Sigmoid colon (tissue), 7 donors: ENCODE measurements around the gene SPATC1L. TPM values are rescaled to one million over a fixed set of nuclear protein-coding genes. Genes with fewer than 3 reads are reported as not detected.

Experiments used
- DNase-seq: peaks from one replicate; pipeline ENCODE4 v3.0.0-alpha.2; 2019
- H3K27ac ChIP-seq, 4 donors: fragments of 200-600 bp; sonication (generic); one replicate each; pipeline ENCODE4 v1.5.1; 2016 to 2019; ENCODE audit warnings: mild to moderate bottlenecking in 1 of 4
- H3K27me3 ChIP-seq, 3 donors: fragments of 200-600 bp; sonication (generic); one replicate each; pipeline ENCODE4 v1.5.1; 2019; ENCODE audit warnings: mild to moderate bottlenecking in 1 of 3
- H3K36me3 ChIP-seq, 4 donors: fragments of 200-600 bp; sonication (generic); one replicate each; pipeline ENCODE4 v1.5.1; 2016 to 2019
- H3K4me1 ChIP-seq, 4 donors: fragments of 200-600 bp; sonication (generic); one replicate each; pipeline ENCODE4 v1.5.1; 2017 to 2019
- H3K4me3 ChIP-seq, 4 donors: fragments of 200-600 bp; sonication (generic); one replicate each; pipeline ENCODE4 v1.5.1; 2017 to 2019; ENCODE audit warnings: mild to moderate bottlenecking in 2 of 4, moderate library complexity in 1 of 4
- H3K9me3 ChIP-seq, 4 donors: fragments of 200-600 bp in 3 of 4; sonication (generic) in 3 of 4; one replicate each; pipeline versions ENCODE4 v1.5.1 to v1.6.1; 2013 to 2019
- EP300 ChIP-seq, 4 donors: sonication (generic); formaldehyde crosslinking; IDR thresholded peaks; one replicate each; pipeline ENCODE4 v1.6.1; 2017; ENCODE audit warnings: antibody characterized with exemption in 4 of 4
- POLR2A ChIP-seq, 2 donors: fragments of 450-650 bp; IDR thresholded peaks; one replicate each; pipeline ENCODE4 v1.6.1; 2016; ENCODE audit warnings: antibody characterized with exemption in 2 of 2, mild to moderate bottlenecking in 2 of 2, moderate library complexity in 2 of 2
- POLR2AphosphoS5 ChIP-seq, 4 donors: sonication (generic); formaldehyde crosslinking; IDR thresholded peaks; one replicate each; pipeline ENCODE4 v1.6.1; 2017; ENCODE audit warnings: antibody characterized with exemption in 4 of 4
- WGBS, 2 donors: extraction: QIAGEN DNeasy Blood & Tissue Kit; methylation state at CpG; one replicate each; pipeline ENCODE4 v1.1.7; 2013; 5-methylcytosine and 5-hydroxymethylcytosine counted together
- intact Hi-C: fragments of 100-400 bp; cut with DNase I; formaldehyde crosslinking; loops from one replicate; pipeline ENCODE4 v1.15.1; 2023
- polyA plus RNA-seq, 3 donors: library from polyadenylated mRNA; stranded (reverse); fragments of 200-250 nt; gene quantifications; one replicate each; pipeline ENCODE4 v1.2.3, GENCODE V29; 2013
- total RNA-seq, 4 donors: library from RNA; depleted of rRNA; stranded (reverse); fragments of >200 nt; gene quantifications; one replicate each; pipeline ENCODE4 v1.1.0, GENCODE V29; 2016
- TF ChIP-seq, protein P1 (sequence below), 4 experiments: fragments of 450-650 bp in 3 of 4; fragments of 200-600 bp in 1 of 4; IDR thresholded peaks; one replicate each; pipeline ENCODE4 v1.5.1; 2016 to 2019; ENCODE audit warnings: antibody characterized with exemption in 4 of 4, mild to moderate bottlenecking in 3 of 4, moderate library complexity in 2 of 4
- donor health status: healthy with polysubstance abuse.
- donor health status: Bipolar disorder and iron deficiency.
- donor health status: healthy.

Gene SPATC1L
- total and polyA plus RNA-seq, 7 donors: 0.95 to 18.3 (median 7.8) TPM

GRCh38 chr21:46165098-46165497, 19.2 kb downstream of the SPATC1L start:
- DNase-seq: no peak
- H3K9me3 ChIP-seq: no peaks in the 10 kb centered on the region
- TF ChIP-seq POLR2A (IDR thresholded peaks at IDR 0.05) (no peak), EP300 (IDR thresholded peaks at IDR 0.05) (no peak), POLR2AphosphoS5 (IDR thresholded peaks at IDR 0.05) (no peak)
- TF ChIP-seq, protein P1, sequence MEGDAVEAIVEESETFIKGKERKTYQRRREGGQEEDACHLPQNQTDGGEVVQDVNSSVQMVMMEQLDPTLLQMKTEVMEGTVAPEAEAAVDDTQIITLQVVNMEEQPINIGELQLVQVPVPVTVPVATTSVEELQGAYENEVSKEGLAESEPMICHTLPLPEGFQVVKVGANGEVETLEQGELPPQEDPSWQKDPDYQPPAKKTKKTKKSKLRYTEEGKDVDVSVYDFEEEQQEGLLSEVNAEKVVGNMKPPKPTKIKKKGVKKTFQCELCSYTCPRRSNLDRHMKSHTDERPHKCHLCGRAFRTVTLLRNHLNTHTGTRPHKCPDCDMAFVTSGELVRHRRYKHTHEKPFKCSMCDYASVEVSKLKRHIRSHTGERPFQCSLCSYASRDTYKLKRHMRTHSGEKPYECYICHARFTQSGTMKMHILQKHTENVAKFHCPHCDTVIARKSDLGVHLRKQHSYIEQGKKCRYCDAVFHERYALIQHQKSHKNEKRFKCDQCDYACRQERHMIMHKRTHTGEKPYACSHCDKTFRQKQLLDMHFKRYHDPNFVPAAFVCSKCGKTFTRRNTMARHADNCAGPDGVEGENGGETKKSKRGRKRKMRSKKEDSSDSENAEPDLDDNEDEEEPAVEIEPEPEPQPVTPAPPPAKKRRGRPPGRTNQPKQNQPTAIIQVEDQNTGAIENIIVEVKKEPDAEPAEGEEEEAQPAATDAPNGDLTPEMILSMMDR (IDR thresholded peaks at IDR 0.05): no peak
- H3K27me3 ChIP-seq: peaks cover 0 to 36% (median 0%) of the 10 kb centered on the region in 3 donors
- H3K4me1 ChIP-seq: peaks cover 0 to 14% (median 0%) of the 10 kb centered on the region in 4 donors
- intact Hi-C loops: no loop called here
- no peak overlapping the region for H3K4me3 ChIP-seq
- H3K27ac ChIP-seq: no peak overlapping the region
- no peaks in the 10 kb centered on the region for H3K36me3 ChIP-seq

GRCh38 chr21:46163380-46163779, 20.9 kb downstream of the SPATC1L start:
- H3K36me3 ChIP-seq: no peaks in the 10 kb centered on the region
- 81 to 93% methylated on average over 4 of the region's 4 CpGs for WGBS, 2 donors
- H3K27me3 ChIP-seq: peaks cover 0 to 36% (median 0%) of the 10 kb centered on the region in 3 donors
- intact Hi-C loops: no loop called here
- H3K27ac ChIP-seq: no peak overlapping the region
- peaks cover 0 to 14% (median 0%) of the 10 kb centered on the region in 4 donors for H3K4me1 ChIP-seq
- no peak overlapping the region for H3K4me3 ChIP-seq
- TF ChIP-seq, protein P1 (IDR thresholded peaks at IDR 0.05): no peak
- no peak for TF ChIP-seq POLR2A (IDR thresholded peaks at IDR 0.05)
- no peak for TF ChIP-seq EP300 (IDR thresholded peaks at IDR 0.05)
- TF ChIP-seq POLR2AphosphoS5 (IDR thresholded peaks at IDR 0.05): no peak
- no peaks in the 10 kb centered on the region for H3K9me3 ChIP-seq
- no peak for DNase-seq

GRCh38 chr21:46161633-46162592, 22.3 kb downstream of the SPATC1L start:
- Histone ChIP-seq H3K4me1 (peaks cover 0 to 14% (median 0%) of the 10 kb centered on the region in 4 donors), H3K27me3 (peaks cover 0 to 36% (median 0%) of the 10 kb centered on the region in 3 donors), H3K36me3 (no peaks in the 10 kb centered on the region), H3K27ac (no peak overlapping the region), H3K9me3 (no peaks in the 10 kb centered on the region), H3K4me3 (no peak overlapping the region)
- DNase-seq: peak; percentile 44
- no peak for TF ChIP-seq POLR2A (IDR thresholded peaks at IDR 0.05)
- TF ChIP-seq, protein P1 (IDR thresholded peaks at IDR 0.05): no peak
- no peak for TF ChIP-seq EP300 (IDR thresholded peaks at IDR 0.05)
- intact Hi-C loops: no loop called here
- WGBS, 2 donors: 76 to 88% methylated on average over 72 of the region's 72 CpGs

GRCh38 chr21:46160907-46161632, 23.2 kb downstream of the SPATC1L start:
- intact Hi-C loops: no loop called here

More at GRCh38 chr21:46160907-46161632, 23.2 kb downstream of the SPATC1L start:
- Histone ChIP-seq H3K4me1 (peaks cover 0 to 14% (median 0%) of the 10 kb centered on the region in 4 donors), H3K27me3 (peaks cover 0 to 36% (median 0%) of the 10 kb centered on the region in 3 donors), H3K36me3 (no peaks in the 10 kb centered on the region), H3K4me3 (peak overlapping the region in 1 of 4 donors; percentile 10), H3K27ac (no peak overlapping the region), H3K9me3 (no peaks in the 10 kb centered on the region)
- TF ChIP-seq POLR2A (IDR thresholded peaks at IDR 0.05): no peak
- TF ChIP-seq POLR2AphosphoS5 (IDR thresholded peaks at IDR 0.05): no peak
- no peak for TF ChIP-seq EP300 (IDR thresholded peaks at IDR 0.05)
- TF ChIP-seq, protein P1 (IDR thresholded peaks at IDR 0.05): no peak
- peak; percentile 58 for DNase-seq
- WGBS, 2 donors: 71 to 85% methylated on average over 72 of the region's 72 CpGs
